PC-3 (cell line): Measurements from ENCODE around the gene CSNK1A1.
"Not testable (repeated sequence)": the region's sequence is repeated elsewhere in the genome, so short reads cannot be mapped to it uniquely, and the experiment has no call there.

Experiments used
- CTCF ChIP-seq: fragments of 300-600 bp; sonication (generic); conservative IDR thresholded peaks from 2 replicates; pipeline ENCODE4 v1.5.1; 2017; ENCODE audit warnings: antibody characterized with exemption, low read depth, mild to moderate bottlenecking, low read length
- EZH2 ChIP-seq: fragments of 300-600 bp; sonication (generic); IDR thresholded peaks from one replicate; pipeline ENCODE4 v1.6.1; 2017; ENCODE audit warnings: antibody characterized with exemption, mild to moderate bottlenecking, low read length; ENCODE audit not compliant: unreplicated experiment
- EZH2phosphoT487 ChIP-seq: fragments of 300-600 bp; sonication (generic); IDR thresholded peaks from 2 replicates; pipeline ENCODE4 v1.6.1; 2018; ENCODE audit warnings: mild to moderate bottlenecking, antibody characterized with exemption, low read length, borderline replicate concordance

- not testable (repeated sequence) for TF ChIP-seq CTCF, EZH2phosphoT487, EZH2
Observed at GRCh38 chr5:149444430-149444829, 106.8 kb downstream of the CSNK1A1 start.
